Common myeloid progenitor, CD34-positive (primary cell): ENCODE results near the gene SLC12A9.

Experiments
- CTCF ChIA-PET: fragments of 350-600 bp; sonication (Branson Sonifier 250); formaldehyde crosslinking; loops from one replicate; lab custom pipeline; 2021; ENCODE audit warnings: antibody characterized with exemption; lab: Charles Lee
- POLR2A ChIA-PET: fragments of 350-600 bp; sonication (Branson Sonifier 250); formaldehyde crosslinking; loops from one replicate; lab custom pipeline; 2021; ENCODE audit warnings: antibody characterized with exemption; lab: Charles Lee
- DNase-seq, 3 donors: peaks; one replicate each; pipeline versions ENCODE4 v3.0.0 to v3.0.0-alpha.2; 2013
- H3K27ac ChIP-seq, 2 experiments: 1 replicate in 1 of 2; 2 replicates in 1 of 2; pipeline ENCODE4 v1.7.0; 2013; ENCODE audit warnings: inconsistent platforms in 2 of 2, low read length in 2 of 2, mild to moderate bottlenecking in 2 of 2, low read depth in 1 of 2, moderate library complexity in 1 of 2; ENCODE audit not compliant: severe bottlenecking in 2 of 2, insufficient read depth in 1 of 2, poor library complexity in 1 of 2
- H3K27me3 ChIP-seq, 5 experiments: replicated peaks in 2 of 5; 1 replicate in 3 of 5; 2 replicates in 2 of 5; pipeline versions ENCODE4 v1.6.1 to v1.7.0; 2013; ENCODE audit warnings: low read length in 4 of 5, mild to moderate bottlenecking in 2 of 5, moderate library complexity in 2 of 5, inconsistent platforms in 1 of 5; ENCODE audit not compliant: insufficient read depth in 5 of 5, control insufficient read depth in 4 of 5
- H3K36me3 ChIP-seq, 4 experiments: 1 replicate in 2 of 4; 2 replicates in 2 of 4; pipeline versions ENCODE4 v1.6.1 to v1.7.0; 2013; ENCODE audit warnings: low read length in 3 of 4, control low read depth in 1 of 4, mild to moderate bottlenecking in 1 of 4; ENCODE audit not compliant: control insufficient read depth in 4 of 4, insufficient read depth in 4 of 4
- H3K4me1 ChIP-seq, 4 experiments: 1 replicate in 3 of 4; 2 replicates in 1 of 4; pipeline versions ENCODE4 v1.6.1 to v1.7.1; 2013; ENCODE audit warnings: low read length in 3 of 4, mild to moderate bottlenecking in 3 of 4, control low read depth in 1 of 4, inconsistent platforms in 1 of 4, moderate library complexity in 1 of 4; ENCODE audit not compliant: control insufficient read depth in 4 of 4, insufficient read depth in 4 of 4; ENCODE audit errors: control extremely low read depth in 1 of 4
- H3K4me3 ChIP-seq, 7 experiments: 1 replicate in 4 of 7; 2 replicates in 3 of 7; pipeline versions ENCODE4 v1.5.1 to v1.7.0; 2013; ENCODE audit warnings: mild to moderate bottlenecking in 7 of 7, low read length in 6 of 7, moderate library complexity in 6 of 7, inconsistent platforms in 2 of 7, low read depth in 2 of 7, control low read depth in 1 of 7; ENCODE audit not compliant: insufficient read depth in 4 of 7, control insufficient read depth in 1 of 7; ENCODE audit errors: extremely low read depth in 1 of 7
- H3K9me3 ChIP-seq, 5 experiments: 1 replicate in 4 of 5; 2 replicates in 1 of 5; pipeline versions ENCODE4 v1.6.1 to v1.7.1; 2013; ENCODE audit warnings: low read length in 4 of 5, mild to moderate bottlenecking in 2 of 5, inconsistent platforms in 1 of 5, low read depth in 1 of 5, moderate library complexity in 1 of 5; ENCODE audit not compliant: control insufficient read depth in 4 of 5, insufficient read depth in 2 of 5; ENCODE audit errors: control extremely low read depth in 1 of 5
- WGBS: methylation state at CpG from one replicate; pipeline ENCODE4 v1.1.5; 2013; ENCODE audit not compliant: insufficient coverage; 5-methylcytosine and 5-hydroxymethylcytosine counted together

The SLC12A9 gene

GRCh38 chr7:100825215-100825671, 27.3 kb upstream of the SLC12A9 start:
- H3K9me3 ChIP-seq, result no peaks in the 10 kb centered on the region
- H3K4me3 ChIP-seq, result no peak overlapping the region
- CTCF ChIA-PET, result interaction anchor here (0.6 to 13.2 kb wide), 8 partner anchors 14 to 515 kb away, joined by 3 to 108 read pairs (median 3); partner anchors contain the start of gene POP7
- H3K27me3 ChIP-seq, result peaks cover 0 to 11% (median 0%) of the 10 kb centered on the region in 5 experiments
- H3K36me3 ChIP-seq, result peaks cover 0 to 7% (median 2%) of the 10 kb centered on the region in 4 experiments
- DNase-seq, result no peak
- peaks cover 0 to 36% (median 34%) of the 10 kb centered on the region in 4 experiments for H3K4me1 ChIP-seq
- H3K27ac ChIP-seq, result no peak overlapping the region
- 93% methylated on average over 13 of the region's 16 CpGs for WGBS
- POLR2A ChIA-PET, result no interaction called here

GRCh38 chr7:100825751-100826513, 26.6 kb upstream of the SLC12A9 start:
- peaks cover 0 to 7% (median 2%) of the 10 kb centered on the region in 4 experiments for H3K36me3 ChIP-seq
- DNase-seq, result peak; percentile 56 to 65 (median 65)
- H3K4me3 ChIP-seq, result peak overlapping the region in 4 of 7 experiments; percentile 65 to 81 (median 70)
- H3K9me3 ChIP-seq, result no peaks in the 10 kb centered on the region
- ChIA-PET CTCF (interaction anchor here (0.6 to 13.2 kb wide), 8 partner anchors 14 to 515 kb away, joined by 3 to 108 read pairs (median 3); partner anchors contain the start of gene POP7), POLR2A (no interaction called here)
- peaks cover 0 to 36% (median 34%) of the 10 kb centered on the region in 4 experiments for H3K4me1 ChIP-seq
- peaks cover 0 to 11% (median 0%) of the 10 kb centered on the region in 5 experiments for H3K27me3 ChIP-seq
- H3K27ac ChIP-seq, result peak overlapping the region in 1 of 2 experiments; percentile 25
- WGBS, result 26% methylated on average over 8 of the region's 17 CpGs

GRCh38 chr7:100826514-100827329, 25.8 kb upstream of the SLC12A9 start:
- WGBS, result 1% methylated on average over 35 of the region's 71 CpGs
- POLR2A ChIA-PET, result no interaction called here
- H3K9me3 ChIP-seq, result no peaks in the 10 kb centered on the region
- H3K4me1 ChIP-seq, result peaks cover 0 to 36% (median 34%) of the 10 kb centered on the region in 4 experiments
- peaks cover 0 to 7% (median 2%) of the 10 kb centered on the region in 4 experiments for H3K36me3 ChIP-seq
- peaks cover 0 to 11% (median 0%) of the 10 kb centered on the region in 5 experiments for H3K27me3 ChIP-seq
- CTCF ChIA-PET, result interaction anchor here (1.0 to 13.2 kb wide), 9 partner anchors 15 to 365 kb away, joined by 3 to 108 read pairs (median 3); partner anchors contain the start of genes POP7 and SLC12A9
- H3K4me3 ChIP-seq, result peak overlapping the region; percentile 50 to 81 (median 65)
- DNase-seq, result peak in 1 of 3 donors; percentile 53
- H3K27ac ChIP-seq, result peak overlapping the region in 1 of 2 experiments; percentile 25

- ChIA-PET CTCF (interaction anchor here (0.6 to 13.2 kb wide), 12 partner anchors 16 to 364 kb away, joined by 3 to 108 read pairs (median 3); partner anchors contain the start of gene SLC12A9), POLR2A (interaction anchor here (0.6 kb wide), 1 partner anchor 1594 kb away, joined by 5 read pairs; no protein-coding TSS in a partner anchor)
- Histone ChIP-seq H3K4me1 (peaks cover 0 to 36% (median 34%) of the 10 kb centered on the region in 4 experiments), H3K27ac (peak within 1 kb of the TSS in 1 of 2 experiments; percentile 49), H3K9me3 (no peaks in the 10 kb centered on the region), H3K27me3 (peaks cover 0 to 11% (median 0%) of the 10 kb centered on the region in 5 experiments), H3K36me3 (peaks cover 0 to 4% (median 2%) of the 10 kb centered on the region in 4 experiments), H3K4me3 (peak within 1 kb of the TSS; percentile 50 to 81 (median 65))
- DNase-seq, result peak in 2 of 3 donors; percentile 39 to 70
- WGBS, result 0% methylated on average over 43 of the region's 80 CpGs
Measured at GRCh38 chr7:100827330-100828226, 24.9 kb upstream of the SLC12A9 start, which contains the start of gene EPHB4. EPHB4 (minus strand) TSS chr7:100827523; CDS start chr7:100827030, 493 bp downstream.

GRCh38 chr7:100829150-100829716, 23.3 kb upstream of the SLC12A9 start:
- peak in 2 of 3 donors; percentile 23 to 51 for DNase-seq
- H3K36me3 ChIP-seq, result no peaks in the 10 kb centered on the region
- ChIA-PET CTCF (interaction anchor here (1.0 to 13.2 kb wide), 3 partner anchors 22 to 117 kb away, joined by 3 to 108 read pairs (median 12); partner anchors contain the start of gene SLC12A9), POLR2A (interaction anchor here (0.6 to 1.1 kb wide), 2 partner anchors 60 to 1174 kb away, joined by 3 read pairs; partner anchors contain the start of gene UFSP1)
- H3K27me3 ChIP-seq, result peaks cover 0 to 11% (median 0%) of the 10 kb centered on the region in 5 experiments
- WGBS, result 24% methylated on average over 19 of the region's 20 CpGs
- no peaks in the 10 kb centered on the region for H3K9me3 ChIP-seq
- peaks cover 0 to 36% (median 34%) of the 10 kb centered on the region in 4 experiments for H3K4me1 ChIP-seq
- peak overlapping the region in 2 of 7 experiments; percentile 28 to 81 for H3K4me3 ChIP-seq
- H3K27ac ChIP-seq, result peak overlapping the region in 1 of 2 experiments; percentile 49
